Esophagus squamous epithelium (tissue), 4 donors: ENCODE data around the gene OR2V2.

Source experiments
- CTCF ChIP-seq, 6 experiments: fragments of 450-650 bp in 4 of 6; fragments of 200-600 bp in 2 of 6; sonication (generic) in 2 of 6; IDR thresholded peaks; one replicate each; pipeline ENCODE4 v1.5.1; 2016 to 2019; ENCODE audit warnings: antibody characterized with exemption in 6 of 6, mild to moderate bottlenecking in 4 of 6, moderate library complexity in 4 of 6
- POLR2A ChIP-seq, 4 donors: fragments of 450-650 bp; IDR thresholded peaks; one replicate each; pipeline ENCODE4 v1.6.1; 2017; ENCODE audit warnings: antibody characterized with exemption in 4 of 4, mild to moderate bottlenecking in 4 of 4, moderate library complexity in 3 of 4

DNA sequence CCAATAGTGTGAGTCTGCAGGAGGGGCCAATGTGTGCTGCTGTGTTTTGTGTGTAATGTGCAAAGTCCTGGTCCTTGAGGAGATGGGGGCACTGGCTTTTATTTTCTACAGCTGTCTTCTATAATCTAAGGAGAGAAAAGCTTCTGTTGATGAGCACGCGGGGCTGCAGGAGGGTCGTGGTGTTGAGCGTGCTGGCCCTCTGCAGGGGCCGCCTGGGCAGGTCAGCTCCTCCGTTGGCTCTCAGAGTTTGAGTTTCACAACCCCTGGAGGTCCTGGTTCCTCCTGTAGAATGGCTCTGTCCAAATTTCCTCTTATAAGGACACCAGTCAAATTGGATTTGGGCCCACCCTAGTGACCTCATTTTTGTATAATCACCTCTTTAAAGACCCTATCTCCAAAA lies 29.0 kb upstream of the OR2V2 start:
- TF ChIP-seq CTCF (IDR thresholded peaks at IDR 0.05), result no peak
- TF ChIP-seq POLR2A (IDR thresholded peaks at IDR 0.05), result no peak
